ENCODE data around the gene WHAMM. TPM values are rescaled to one million over a fixed set of nuclear protein-coding genes. Genes with fewer than 3 reads are reported as not detected.

The WHAMM gene
- polyA plus RNA-seq, 1 donor (not counting 4 experiments of a cell fraction or from before 2014, with no cell fraction given), result 4.7 TPM

- H3K36me3 ChIP-seq (ENCODE audit: control insufficient read depth in 2 of 2, extremely low read depth in 1 of 2, insufficient read depth in 2 of 2, low read length in 2 of 2), result no peaks in the 10 kb centered on the region
- H3K27ac ChIP-seq (ENCODE audit: control insufficient read depth, insufficient read depth, low read length), result no peak overlapping the region
- TF ChIP-seq EZH2 (IDR thresholded peaks at IDR 0.05; ENCODE audit: low read length) (no peak), CTCF (optimal IDR thresholded peaks at IDR 0.05 in 1 of 3, IDR thresholded peaks at IDR 0.05 in 1 of 3, conservative IDR thresholded peaks at IDR 0.05 in 1 of 3; ENCODE audit: extremely low read depth in 1 of 3, insufficient read depth in 2 of 3, low read length in 3 of 3) (peak; percentile 87 to 96 (median 96))
- dilution Hi-C loops (cut with MboI; ENCODE audit: extremely low pct_ligation_motif_present, low sequenced_read_pairs), result loop anchor here (5.0 kb wide), 1 partner anchor 152 kb away; no protein-coding TSS in a partner anchor
- H3K9me3 ChIP-seq (ENCODE audit: control insufficient read depth, low read depth, low read length), result no peaks in the 10 kb centered on the region
- H3K4me2 ChIP-seq (ENCODE audit: control insufficient read depth, extremely low read depth, insufficient read depth, low read depth, low read length), result peak overlapping the region; percentile 49
- no peaks in the 10 kb centered on the region for H3K27me3 ChIP-seq (ENCODE audit: control insufficient read depth, extremely low read depth, insufficient read depth, low read length)
- no peaks in the 10 kb centered on the region for H3K9me1 ChIP-seq (ENCODE audit: control insufficient read depth, extremely low read depth, insufficient read depth, low read length)
- H3K79me2 ChIP-seq (ENCODE audit: control insufficient read depth, insufficient read depth, low read length), result no peaks in the 10 kb centered on the region
- no peaks in the 10 kb centered on the region for H4K20me1 ChIP-seq (ENCODE audit: control insufficient read depth, extremely low read depth, insufficient read depth, low read length)
- FAIRE-seq, result peak; percentile 34
- H3K4me1 ChIP-seq (ENCODE audit: control insufficient read depth, extremely low read depth, insufficient read depth, low read length), result peaks cover 18% of the 10 kb centered on the region
- H3K9ac ChIP-seq (ENCODE audit: control insufficient read depth, extremely low read depth, insufficient read depth, low read length), result peak overlapping the region; percentile 4
- peak; percentile 60 for DNase-seq (ENCODE audit: low read depth, low spot score)
- H2AFZ ChIP-seq (ENCODE audit: control insufficient read depth, low read length), result peak overlapping the region; percentile 60
- no peak overlapping the region for H3K4me3 ChIP-seq (ENCODE audit: control insufficient read depth in 2 of 3, extremely low read depth in 1 of 3, insufficient read depth in 2 of 3, low read depth in 1 of 3, low read length in 3 of 3)
These were observed 40.4 kb downstream of the WHAMM start for GRCh38 chr15:82849556-82850512.

- FAIRE-seq (no peak), DNase-seq (ENCODE audit: low read depth, low spot score) (no peak)
- Histone ChIP-seq H3K79me2 (ENCODE audit: control insufficient read depth, insufficient read depth, low read length) (no peaks in the 10 kb centered on the region), H3K4me2 (ENCODE audit: control insufficient read depth, extremely low read depth, insufficient read depth, low read depth, low read length) (no peak overlapping the region), H4K20me1 (ENCODE audit: control insufficient read depth, extremely low read depth, insufficient read depth, low read length) (no peaks in the 10 kb centered on the region), H3K4me3 (ENCODE audit: control insufficient read depth in 2 of 3, extremely low read depth in 1 of 3, insufficient read depth in 2 of 3, low read depth in 1 of 3, low read length in 3 of 3) (no peak overlapping the region), H3K27me3 (ENCODE audit: control insufficient read depth, extremely low read depth, insufficient read depth, low read length) (no peaks in the 10 kb centered on the region), H3K9ac (ENCODE audit: control insufficient read depth, extremely low read depth, insufficient read depth, low read length) (no peak overlapping the region), H3K27ac (ENCODE audit: control insufficient read depth, insufficient read depth, low read length) (no peak overlapping the region), H3K9me1 (ENCODE audit: control insufficient read depth, extremely low read depth, insufficient read depth, low read length) (no peaks in the 10 kb centered on the region), H3K36me3 (ENCODE audit: control insufficient read depth in 2 of 2, extremely low read depth in 1 of 2, insufficient read depth in 2 of 2, low read length in 2 of 2) (no peaks in the 10 kb centered on the region), H2AFZ (ENCODE audit: control insufficient read depth, low read length) (no peak overlapping the region), H3K9me3 (ENCODE audit: control insufficient read depth, low read depth, low read length) (no peaks in the 10 kb centered on the region), H3K4me1 (ENCODE audit: control insufficient read depth, extremely low read depth, insufficient read depth, low read length) (peaks cover 15% of the 10 kb centered on the region)
- dilution Hi-C loops (cut with MboI; ENCODE audit: extremely low pct_ligation_motif_present, low sequenced_read_pairs), result no loop called here
- TF ChIP-seq EZH2 (IDR thresholded peaks at IDR 0.05; ENCODE audit: low read length), result no peak
- TF ChIP-seq CTCF (optimal IDR thresholded peaks at IDR 0.05 in 1 of 3, IDR thresholded peaks at IDR 0.05 in 1 of 3, conservative IDR thresholded peaks at IDR 0.05 in 1 of 3; ENCODE audit: extremely low read depth in 1 of 3, insufficient read depth in 2 of 3, low read length in 3 of 3), result peak in 1 of 3 experiments; percentile 12
These were observed 41.3 kb downstream of the WHAMM start for GRCh38 chr15:82850731-82851130.

Measured in keratinocyte (primary cell).